Measurements from ENCODE around the gene RAD51D. TPM values are rescaled to one million over a fixed set of nuclear protein-coding genes. Genes with fewer than 3 reads are reported as not detected.

The RAD51D gene
- polyA plus RNA-seq, 1 of the 3 experiments (the other 2 are of a cell fraction): 11.6 TPM

GRCh38 chr17:35050170-35050569, 69.5 kb downstream of the RAD51D start:
- no peak overlapping the region for H3K27ac ChIP-seq (ENCODE audit: low read depth in 2 of 2, low read length in 1 of 2)
- ChIA-PET CTCF (interaction anchor here (1.2 kb wide), 1 partner anchor 22 kb away, joined by 3 read pairs; no protein-coding TSS in a partner anchor), POLR2A (interaction anchor here (0.6 kb wide), 1 partner anchor 91 kb away, joined by 4 read pairs; no protein-coding TSS in a partner anchor)
- H3K79me2 ChIP-seq (ENCODE audit: insufficient read depth): peaks cover 24% of the 10 kb centered on the region
- peaks cover 23% of the 10 kb centered on the region for H3F3A ChIP-seq (replicated peaks; ENCODE audit: insufficient read depth)
- no peak for DNase-seq
- H3K4me2 ChIP-seq: no peak overlapping the region
- H3K4me1 ChIP-seq (ENCODE audit: control insufficient read depth in 1 of 2, insufficient read depth in 2 of 2, low read depth in 1 of 2, low read length in 1 of 2): peaks cover 3 to 19% of the 10 kb centered on the region in 2 experiments; a peak in 2 of 4 replicates
- no peaks in the 10 kb centered on the region for H3K36me3 ChIP-seq (replicated peaks in 1 of 2; ENCODE audit: control insufficient read depth in 1 of 2, insufficient read depth in 2 of 2, low read length in 1 of 2)
- H3K4me3 ChIP-seq (ENCODE audit: low read depth in 2 of 2, low read length in 1 of 2): no peak overlapping the region
- no peaks in the 10 kb centered on the region for H3K27me3 ChIP-seq (ENCODE audit: insufficient read depth)
- H4K20me1 ChIP-seq (ENCODE audit: insufficient read depth): 0 out of 2 replicates have a peak, but pooled peaks cover 6% of the 10 kb centered on the region
- no peaks in the 10 kb centered on the region for H3K9me2 ChIP-seq
- WGBS (ENCODE audit: low lambda C conversion rate): 100% methylated on average over 2 of the region's 2 CpGs
- no peak overlapping the region for H2AFZ ChIP-seq (ENCODE audit: low read depth)
- TF ChIP-seq CHD2 (IDR thresholded peaks at IDR 0.05; ENCODE audit: low read length, partially characterized antibody): no peak
- TF ChIP-seq NFIC (IDR thresholded peaks at IDR 0.05; ENCODE audit: borderline replicate concordance): no peak
- TF ChIP-seq PBX3 (IDR thresholded peaks at IDR 0.05): no peak
- TF ChIP-seq FOXM1 (IDR thresholded peaks at IDR 0.05; ENCODE audit: low read depth): no peak
- no peak for TF ChIP-seq JUND (IDR thresholded peaks at IDR 0.05)
- no peak for TF ChIP-seq RFX5 (IDR thresholded peaks at IDR 0.05; ENCODE audit: low read length)
- TF ChIP-seq RAD21 (IDR thresholded peaks at IDR 0.05; ENCODE audit: low read length): no peak
- TF ChIP-seq MEF2A (IDR thresholded peaks at IDR 0.05; ENCODE audit: borderline replicate concordance, low read depth): no peak
- TF ChIP-seq MAX (IDR thresholded peaks at IDR 0.05; ENCODE audit: low read depth): no peak
- TF ChIP-seq EP300 (IDR thresholded peaks at IDR 0.05; ENCODE audit: borderline replicate concordance in 1 of 2, low read depth in 1 of 2, low read length in 1 of 2): no peak
- TF ChIP-seq USF2 (IDR thresholded peaks at IDR 0.05; ENCODE audit: borderline replicate concordance, low read depth, low read length): no peak
- TF ChIP-seq TCF12 (IDR thresholded peaks at IDR 0.05): no peak
- no peak for TF ChIP-seq RXRA (IDR thresholded peaks at IDR 0.05; ENCODE audit: borderline replicate concordance, low read depth)
- TF ChIP-seq TEAD4 (IDR thresholded peaks at IDR 0.05; ENCODE audit: borderline replicate concordance, insufficient read depth): no peak
- no peak for TF ChIP-seq REST (IDR thresholded peaks at IDR 0.05; ENCODE audit: low read depth, low read length)
- no peak for TF ChIP-seq ELF1 (IDR thresholded peaks at IDR 0.05)
- no peak overlapping the region for H3K9ac ChIP-seq
- H3K9me3 ChIP-seq: no peaks in the 10 kb centered on the region
